ENCODE results near the gene GLS2.

Gene GLS2

DNA sequence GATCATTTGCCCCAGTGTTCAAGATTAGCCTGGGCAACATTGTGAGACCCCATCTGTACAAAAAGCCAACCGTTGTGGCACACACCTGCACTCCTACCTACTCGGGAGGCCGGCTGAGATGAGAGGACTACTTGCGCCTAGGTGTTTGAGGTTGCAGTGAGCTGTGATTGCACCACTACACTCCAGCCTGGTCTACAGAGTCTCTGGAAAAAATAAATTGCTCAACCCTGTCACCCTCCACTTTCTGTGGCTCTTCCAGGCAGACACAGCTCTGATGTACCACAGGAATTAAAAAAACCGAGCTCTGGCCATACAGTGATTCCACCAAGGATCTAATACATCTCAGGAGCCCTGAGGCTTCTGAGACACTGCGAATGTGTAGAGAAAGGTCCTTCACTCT lies 53.1 kb downstream of the GLS2 start:
- no peak for DNase-seq

DNA sequence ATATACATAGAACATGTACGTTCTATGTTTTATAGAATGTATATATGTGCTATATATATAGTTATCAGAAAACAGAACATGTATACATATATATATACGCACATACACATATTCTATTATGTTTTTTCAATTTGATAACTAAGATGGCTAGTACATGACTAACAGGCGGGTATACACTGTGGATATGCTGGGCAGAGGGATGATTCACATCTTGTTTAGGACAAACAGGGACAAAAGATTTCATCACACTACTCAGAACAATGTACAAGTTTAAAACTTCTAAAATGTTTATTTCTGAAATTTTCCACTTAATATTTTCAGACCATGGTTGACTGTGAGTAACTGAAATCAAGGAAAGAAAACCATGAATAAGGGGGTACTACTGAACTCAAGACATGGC lies 56.1 kb downstream of the GLS2 start:
- no peak for DNase-seq

DNA sequence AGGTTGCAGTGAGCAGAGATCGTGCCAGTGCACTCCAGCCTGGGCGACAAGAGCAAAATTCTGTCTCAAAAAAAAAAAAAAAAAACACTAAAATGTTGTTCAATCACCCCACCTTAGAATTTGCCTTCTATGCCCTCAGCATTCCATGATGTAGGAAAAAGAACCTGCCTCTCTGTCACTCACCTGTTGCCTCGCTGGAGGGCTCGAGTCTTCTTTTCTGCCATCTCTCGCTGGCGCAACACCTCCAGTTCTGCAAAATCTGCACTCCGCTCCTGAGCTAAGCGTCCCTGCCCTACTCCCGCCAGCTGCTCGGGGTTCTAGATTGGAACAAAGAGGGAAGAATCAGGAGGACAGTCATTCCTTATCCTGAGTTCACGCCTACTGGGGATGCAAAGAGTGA lies 56.7 kb downstream of the GLS2 start:
- DNase-seq = no peak

DNA sequence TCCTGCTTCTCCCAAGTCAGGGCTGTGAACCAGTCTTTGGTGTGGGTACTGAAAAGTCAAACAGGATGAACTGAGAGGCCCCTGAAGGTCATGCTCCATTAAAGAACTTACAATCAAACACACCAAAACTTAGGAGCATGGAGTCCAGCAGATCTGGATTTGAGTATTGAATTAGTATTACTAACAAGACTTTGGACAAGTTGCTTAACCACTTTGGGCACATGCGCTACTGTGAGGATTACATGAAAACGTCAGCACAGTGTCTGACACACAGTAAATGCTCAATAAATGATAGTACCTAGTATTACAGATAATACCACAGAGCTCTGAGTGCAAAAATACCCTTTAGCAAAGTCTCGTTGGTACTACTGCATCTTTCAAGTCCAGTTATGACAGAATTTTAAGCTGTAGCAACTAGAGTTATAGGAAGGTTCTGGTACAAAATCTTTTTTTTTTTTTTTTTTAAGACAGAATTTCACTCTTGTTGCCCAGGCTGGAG lies 62.0 kb downstream of the GLS2 start:
- DNase-seq = no peak

DNA sequence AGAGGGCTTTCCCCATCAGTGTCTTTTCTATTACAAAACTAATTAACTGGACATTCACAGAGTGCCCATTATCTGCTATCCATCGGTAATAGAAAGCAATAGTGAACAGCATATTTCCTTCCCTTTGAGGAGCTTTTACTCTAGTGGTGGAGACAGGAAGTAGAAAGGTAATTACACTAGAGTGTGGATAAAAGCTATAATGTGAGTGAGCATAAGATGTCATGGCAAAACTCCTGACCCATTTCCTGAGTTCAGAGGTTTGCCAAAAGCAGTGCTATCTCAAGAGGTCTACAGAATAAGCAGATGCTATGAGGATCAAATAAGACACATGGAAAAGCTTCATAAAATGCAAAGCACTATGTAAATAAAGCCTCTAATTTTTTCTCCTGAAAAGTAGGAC lies 62.8 kb downstream of the GLS2 start:
- DNase-seq = no peak
